Neutrophil (primary cell): ENCODE data around the gene PSAP.

ENCODE experiments used
- H3K27ac ChIP-seq: fragments of 200-600 bp; sonication (generic); 2 replicates; pipeline ENCODE4 v1.5.1; 2016; ENCODE audit warnings: mild to moderate bottlenecking, moderate library complexity
- H3K27me3 ChIP-seq: fragments of 200-600 bp; sonication (generic); 2 replicates; pipeline ENCODE4 v1.6.0; 2016; ENCODE audit warnings: mild to moderate bottlenecking
- H3K36me3 ChIP-seq: fragments of 200-600 bp; sonication (generic); 2 replicates; pipeline ENCODE4 v1.5.1; 2017
- H3K4me1 ChIP-seq, 2 experiments: fragments of 200-600 bp in 1 of 2; sonication (generic) in 1 of 2; 1 replicate in 1 of 2; 2 replicates in 1 of 2; pipeline versions ENCODE4 v1.5.1 to v1.6.1; 2013 to 2016; ENCODE audit warnings: low read depth in 1 of 2, low read length in 1 of 2, mild to moderate bottlenecking in 1 of 2, moderate library complexity in 1 of 2; ENCODE audit not compliant: control insufficient read depth in 1 of 2, insufficient read depth in 1 of 2
- H3K4me3 ChIP-seq, 2 experiments: fragments of 200-600 bp in 1 of 2; sonication (generic) in 1 of 2; 1 replicate in 1 of 2; 2 replicates in 1 of 2; pipeline ENCODE4 v1.5.1; 2013 to 2016; ENCODE audit warnings: low read depth in 1 of 2, low read length in 1 of 2, mild to moderate bottlenecking in 1 of 2, moderate library complexity in 1 of 2
- H3K9me3 ChIP-seq: fragments of 200-600 bp; sonication (generic); 2 replicates; pipeline ENCODE4 v1.5.1; 2016
- CTCF ChIP-seq: fragments of 200-600 bp; sonication (generic); IDR thresholded peaks from 2 replicates; pipeline ENCODE4 v1.5.1; 2016; ENCODE audit warnings: antibody characterized with exemption

The PSAP gene

GRCh38 chr10:71789871-71790270 is 61.2 kb downstream of the PSAP start:
- H3K4me1 ChIP-seq: no peaks in the 10 kb centered on the region
- H3K9me3 ChIP-seq: no peaks in the 10 kb centered on the region
- H3K36me3 ChIP-seq: no peaks in the 10 kb centered on the region
- TF ChIP-seq CTCF: no peak
- no peaks in the 10 kb centered on the region for H3K27me3 ChIP-seq
- no peak overlapping the region for H3K27ac ChIP-seq
- H3K4me3 ChIP-seq: no peak overlapping the region

GRCh38 chr10:71788954-71789353 is 62.1 kb downstream of the PSAP start:
- no peak overlapping the region for H3K4me3 ChIP-seq
- H3K9me3 ChIP-seq: no peaks in the 10 kb centered on the region
- peaks cover 0 to 4% of the 10 kb centered on the region in 2 experiments for H3K4me1 ChIP-seq
- H3K27me3 ChIP-seq: no peaks in the 10 kb centered on the region
- H3K27ac ChIP-seq: no peak overlapping the region
- no peaks in the 10 kb centered on the region for H3K36me3 ChIP-seq
- no peak for TF ChIP-seq CTCF

GRCh38 chr10:71784679-71785272 is 66.3 kb downstream of the PSAP start:
- TF ChIP-seq CTCF: no peak
- H3K4me3 ChIP-seq: no peak overlapping the region
- H3K4me1 ChIP-seq: peaks cover 36 to 42% of the 10 kb centered on the region in 2 experiments
- H3K36me3 ChIP-seq: no peaks in the 10 kb centered on the region
- no peaks in the 10 kb centered on the region for H3K9me3 ChIP-seq
- H3K27ac ChIP-seq: no peak overlapping the region
- H3K27me3 ChIP-seq: no peaks in the 10 kb centered on the region

GRCh38 chr10:71783917-71784678 is 67.0 kb downstream of the PSAP start:
- Histone ChIP-seq H3K27ac (peak overlapping the region; percentile 65), H3K27me3 (no peaks in the 10 kb centered on the region), H3K4me1 (peaks cover 43 to 49% of the 10 kb centered on the region in 2 experiments), H3K9me3 (no peaks in the 10 kb centered on the region), H3K36me3 (no peaks in the 10 kb centered on the region), H3K4me3 (no peak overlapping the region)
- TF ChIP-seq CTCF: no peak

GRCh38 chr10:71782917-71783490 is 68.0 kb downstream of the PSAP start:
- Histone ChIP-seq H3K36me3 (no peaks in the 10 kb centered on the region), H3K27ac (peak overlapping the region; percentile 65), H3K9me3 (no peaks in the 10 kb centered on the region), H3K27me3 (no peaks in the 10 kb centered on the region), H3K4me1 (peaks cover 54 to 60% of the 10 kb centered on the region in 2 experiments), H3K4me3 (peak overlapping the region in 1 of 2 experiments; percentile 32)
- TF ChIP-seq CTCF: no peak
